HepG2 (cell line): Measurements from ENCODE around the gene MED23. TPM values are rescaled to one million over a fixed set of nuclear protein-coding genes. Genes with fewer than 3 reads are reported as not detected.

Experiments
- CENPT ChIP-seq: sonication (generic); formaldehyde crosslinking; IDR thresholded peaks from 2 replicates; pipeline ENCODE4 v1.8.0; 2022; ENCODE audit warnings: low read depth, mild to moderate bottlenecking, moderate library complexity, missing genetic modification reagents
- HMG20B ChIP-seq: conservative IDR thresholded peaks from 2 replicates; pipeline ENCODE4 v1.6.1; 2016; ENCODE audit warnings: missing genetic modification reagents, missing compliant biosample characterization
- MAFG ChIP-seq: sonication (generic); formaldehyde crosslinking; IDR thresholded peaks from 2 replicates; pipeline ENCODE4 v1.5.1; 2020; ENCODE audit warnings: mild to moderate bottlenecking, missing genetic modification reagents
- NR1H2 ChIP-seq: sonication (generic); formaldehyde crosslinking; IDR thresholded peaks from 2 replicates; pipeline ENCODE4 v1.8.1; 2022; ENCODE audit warnings: low read depth, missing genetic modification reagents, borderline replicate concordance
- RARA ChIP-seq: IDR thresholded peaks from 2 replicates; pipeline ENCODE4 v1.6.1; 2016; ENCODE audit warnings: missing genetic modification reagents, missing compliant biosample characterization
- ZBTB25 ChIP-seq: IDR thresholded peaks from 2 replicates; pipeline ENCODE4 v1.6.1; 2018; ENCODE audit warnings: missing genetic modification reagents
- ZNF234 ChIP-seq: sonication (generic); formaldehyde crosslinking; conservative IDR thresholded peaks from 2 replicates; pipeline ENCODE4 v1.5.1; 2020; ENCODE audit warnings: mild to moderate bottlenecking, missing genetic modification reagents
- ZNF44 ChIP-seq: sonication (generic); formaldehyde crosslinking; IDR thresholded peaks from 2 replicates; pipeline ENCODE4 v1.5.1; 2020; ENCODE audit warnings: mild to moderate bottlenecking, missing genetic modification reagents
- polyA plus RNA-seq, 8 experiments: library from polyadenylated mRNA; depleted of rRNA in 3 of 8; stranded (reverse) in 7 of 8; unstranded in 1 of 8; fragments of >200 nt; fragmentation: Illumina TruSeq in 4 of 8; extraction: Trizol in 4 of 8; gene quantifications; 2 replicates each; pipeline versions ENCODE4 v1.2.1 to v1.2.3, GENCODE V29; 2011 to 2016; ENCODE audit warnings: low read depth in 4 of 8, missing spikeins in 1 of 8, mixed read lengths in 1 of 8; ENCODE audit not compliant: insufficient read depth in 1 of 8
- total RNA-seq, 5 experiments: library from RNA; depleted of rRNA; stranded (reverse); fragments of >200 nt; fragmentation: Illumina TruSeq; extraction: Trizol; gene quantifications; 2 replicates each; pipeline ENCODE4 v1.2.3, GENCODE V29; 2016; ENCODE audit warnings: low read depth in 1 of 5
- TF ChIP-seq, protein P1 (sequence below): sonication (generic); formaldehyde crosslinking; IDR thresholded peaks from 2 replicates; pipeline ENCODE4 v1.9.0; 2021; ENCODE audit warnings: mild to moderate bottlenecking, missing genetic modification reagents
- TF ChIP-seq, protein P2 (sequence below): sonication (generic); formaldehyde crosslinking; conservative IDR thresholded peaks from 2 replicates; pipeline ENCODE4 v1.5.0; 2020; ENCODE audit warnings: missing genetic modification reagents
- TF ChIP-seq, protein P3 (sequence below): sonication (generic); formaldehyde crosslinking; IDR thresholded peaks from 2 replicates; pipeline ENCODE4 v1.4.0; 2020; ENCODE audit warnings: mild to moderate bottlenecking, missing genetic modification reagents, borderline replicate concordance
- TF ChIP-seq, protein P4 (sequence below): sonication (generic); formaldehyde crosslinking; IDR thresholded peaks from 2 replicates; pipeline ENCODE4 v1.5.0; 2020; ENCODE audit warnings: mild to moderate bottlenecking, missing genetic modification reagents, borderline replicate concordance

Gene MED23
- total and polyA plus RNA-seq, 2 of the 13 experiments (the other 11 are each of a cell fraction or from before 2014, with no cell fraction given), result 34.9 to 50.5 TPM

- TF ChIP-seq, protein P1, sequence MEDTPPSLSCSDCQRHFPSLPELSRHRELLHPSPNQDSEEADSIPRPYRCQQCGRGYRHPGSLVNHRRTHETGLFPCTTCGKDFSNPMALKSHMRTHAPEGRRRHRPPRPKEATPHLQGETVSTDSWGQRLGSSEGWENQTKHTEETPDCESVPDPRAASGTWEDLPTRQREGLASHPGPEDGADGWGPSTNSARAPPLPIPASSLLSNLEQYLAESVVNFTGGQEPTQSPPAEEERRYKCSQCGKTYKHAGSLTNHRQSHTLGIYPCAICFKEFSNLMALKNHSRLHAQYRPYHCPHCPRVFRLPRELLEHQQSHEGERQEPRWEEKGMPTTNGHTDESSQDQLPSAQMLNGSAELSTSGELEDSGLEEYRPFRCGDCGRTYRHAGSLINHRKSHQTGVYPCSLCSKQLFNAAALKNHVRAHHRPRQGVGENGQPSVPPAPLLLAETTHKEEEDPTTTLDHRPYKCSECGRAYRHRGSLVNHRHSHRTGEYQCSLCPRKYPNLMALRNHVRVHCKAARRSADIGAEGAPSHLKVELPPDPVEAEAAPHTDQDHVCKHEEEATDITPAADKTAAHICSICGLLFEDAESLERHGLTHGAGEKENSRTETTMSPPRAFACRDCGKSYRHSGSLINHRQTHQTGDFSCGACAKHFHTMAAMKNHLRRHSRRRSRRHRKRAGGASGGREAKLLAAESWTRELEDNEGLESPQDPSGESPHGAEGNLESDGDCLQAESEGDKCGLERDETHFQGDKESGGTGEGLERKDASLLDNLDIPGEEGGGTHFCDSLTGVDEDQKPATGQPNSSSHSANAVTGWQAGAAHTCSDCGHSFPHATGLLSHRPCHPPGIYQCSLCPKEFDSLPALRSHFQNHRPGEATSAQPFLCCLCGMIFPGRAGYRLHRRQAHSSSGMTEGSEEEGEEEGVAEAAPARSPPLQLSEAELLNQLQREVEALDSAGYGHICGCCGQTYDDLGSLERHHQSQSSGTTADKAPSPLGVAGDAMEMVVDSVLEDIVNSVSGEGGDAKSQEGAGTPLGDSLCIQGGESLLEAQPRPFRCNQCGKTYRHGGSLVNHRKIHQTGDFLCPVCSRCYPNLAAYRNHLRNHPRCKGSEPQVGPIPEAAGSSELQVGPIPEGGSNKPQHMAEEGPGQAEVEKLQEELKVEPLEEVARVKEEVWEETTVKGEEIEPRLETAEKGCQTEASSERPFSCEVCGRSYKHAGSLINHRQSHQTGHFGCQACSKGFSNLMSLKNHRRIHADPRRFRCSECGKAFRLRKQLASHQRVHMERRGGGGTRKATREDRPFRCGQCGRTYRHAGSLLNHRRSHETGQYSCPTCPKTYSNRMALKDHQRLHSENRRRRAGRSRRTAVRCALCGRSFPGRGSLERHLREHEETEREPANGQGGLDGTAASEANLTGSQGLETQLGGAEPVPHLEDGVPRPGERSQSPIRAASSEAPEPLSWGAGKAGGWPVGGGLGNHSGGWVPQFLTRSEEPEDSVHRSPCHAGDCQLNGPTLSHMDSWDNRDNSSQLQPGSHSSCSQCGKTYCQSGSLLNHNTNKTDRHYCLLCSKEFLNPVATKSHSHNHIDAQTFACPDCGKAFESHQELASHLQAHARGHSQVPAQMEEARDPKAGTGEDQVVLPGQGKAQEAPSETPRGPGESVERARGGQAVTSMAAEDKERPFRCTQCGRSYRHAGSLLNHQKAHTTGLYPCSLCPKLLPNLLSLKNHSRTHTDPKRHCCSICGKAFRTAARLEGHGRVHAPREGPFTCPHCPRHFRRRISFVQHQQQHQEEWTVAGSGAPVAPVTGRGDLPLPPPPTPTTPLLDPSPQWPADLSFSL (CRISPR knock-in tag), result no peak
- TF ChIP-seq, protein P2, sequence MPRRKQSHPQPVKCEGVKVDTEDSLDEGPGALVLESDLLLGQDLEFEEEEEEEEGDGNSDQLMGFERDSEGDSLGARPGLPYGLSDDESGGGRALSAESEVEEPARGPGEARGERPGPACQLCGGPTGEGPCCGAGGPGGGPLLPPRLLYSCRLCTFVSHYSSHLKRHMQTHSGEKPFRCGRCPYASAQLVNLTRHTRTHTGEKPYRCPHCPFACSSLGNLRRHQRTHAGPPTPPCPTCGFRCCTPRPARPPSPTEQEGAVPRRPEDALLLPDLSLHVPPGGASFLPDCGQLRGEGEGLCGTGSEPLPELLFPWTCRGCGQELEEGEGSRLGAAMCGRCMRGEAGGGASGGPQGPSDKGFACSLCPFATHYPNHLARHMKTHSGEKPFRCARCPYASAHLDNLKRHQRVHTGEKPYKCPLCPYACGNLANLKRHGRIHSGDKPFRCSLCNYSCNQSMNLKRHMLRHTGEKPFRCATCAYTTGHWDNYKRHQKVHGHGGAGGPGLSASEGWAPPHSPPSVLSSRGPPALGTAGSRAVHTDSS (CRISPR knock-in tag), result no peak
- no peak for TF ChIP-seq MAFG (CRISPR knock-in tag)
- TF ChIP-seq ZBTB25 (CRISPR knock-in tag), result no peak
- TF ChIP-seq ZNF234 (CRISPR knock-in tag), result no peak
- TF ChIP-seq RARA (CRISPR knock-in tag), result no peak; the same call in 1 of the 2 replicates
- no peak for TF ChIP-seq ZNF44 (CRISPR knock-in tag)
- TF ChIP-seq, protein P3, sequence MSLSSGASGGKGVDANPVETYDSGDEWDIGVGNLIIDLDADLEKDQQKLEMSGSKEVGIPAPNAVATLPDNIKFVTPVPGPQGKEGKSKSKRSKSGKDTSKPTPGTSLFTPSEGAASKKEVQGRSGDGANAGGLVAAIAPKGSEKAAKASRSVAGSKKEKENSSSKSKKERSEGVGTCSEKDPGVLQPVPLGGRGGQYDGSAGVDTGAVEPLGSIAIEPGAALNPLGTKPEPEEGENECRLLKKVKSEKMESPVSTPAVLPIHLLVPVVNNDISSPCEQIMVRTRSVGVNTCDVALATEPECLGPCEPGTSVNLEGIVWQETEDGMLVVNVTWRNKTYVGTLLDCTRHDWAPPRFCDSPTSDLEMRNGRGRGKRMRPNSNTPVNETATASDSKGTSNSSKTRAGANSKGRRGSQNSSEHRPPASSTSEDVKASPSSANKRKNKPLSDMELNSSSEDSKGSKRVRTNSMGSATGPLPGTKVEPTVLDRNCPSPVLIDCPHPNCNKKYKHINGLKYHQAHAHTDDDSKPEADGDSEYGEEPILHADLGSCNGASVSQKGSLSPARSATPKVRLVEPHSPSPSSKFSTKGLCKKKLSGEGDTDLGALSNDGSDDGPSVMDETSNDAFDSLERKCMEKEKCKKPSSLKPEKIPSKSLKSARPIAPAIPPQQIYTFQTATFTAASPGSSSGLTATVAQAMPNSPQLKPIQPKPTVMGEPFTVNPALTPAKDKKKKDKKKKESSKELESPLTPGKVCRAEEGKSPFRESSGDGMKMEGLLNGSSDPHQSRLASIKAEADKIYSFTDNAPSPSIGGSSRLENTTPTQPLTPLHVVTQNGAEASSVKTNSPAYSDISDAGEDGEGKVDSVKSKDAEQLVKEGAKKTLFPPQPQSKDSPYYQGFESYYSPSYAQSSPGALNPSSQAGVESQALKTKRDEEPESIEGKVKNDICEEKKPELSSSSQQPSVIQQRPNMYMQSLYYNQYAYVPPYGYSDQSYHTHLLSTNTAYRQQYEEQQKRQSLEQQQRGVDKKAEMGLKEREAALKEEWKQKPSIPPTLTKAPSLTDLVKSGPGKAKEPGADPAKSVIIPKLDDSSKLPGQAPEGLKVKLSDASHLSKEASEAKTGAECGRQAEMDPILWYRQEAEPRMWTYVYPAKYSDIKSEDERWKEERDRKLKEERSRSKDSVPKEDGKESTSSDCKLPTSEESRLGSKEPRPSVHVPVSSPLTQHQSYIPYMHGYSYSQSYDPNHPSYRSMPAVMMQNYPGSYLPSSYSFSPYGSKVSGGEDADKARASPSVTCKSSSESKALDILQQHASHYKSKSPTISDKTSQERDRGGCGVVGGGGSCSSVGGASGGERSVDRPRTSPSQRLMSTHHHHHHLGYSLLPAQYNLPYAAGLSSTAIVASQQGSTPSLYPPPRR (CRISPR knock-in tag), result peak; percentile 75
- TF ChIP-seq, protein P4, sequence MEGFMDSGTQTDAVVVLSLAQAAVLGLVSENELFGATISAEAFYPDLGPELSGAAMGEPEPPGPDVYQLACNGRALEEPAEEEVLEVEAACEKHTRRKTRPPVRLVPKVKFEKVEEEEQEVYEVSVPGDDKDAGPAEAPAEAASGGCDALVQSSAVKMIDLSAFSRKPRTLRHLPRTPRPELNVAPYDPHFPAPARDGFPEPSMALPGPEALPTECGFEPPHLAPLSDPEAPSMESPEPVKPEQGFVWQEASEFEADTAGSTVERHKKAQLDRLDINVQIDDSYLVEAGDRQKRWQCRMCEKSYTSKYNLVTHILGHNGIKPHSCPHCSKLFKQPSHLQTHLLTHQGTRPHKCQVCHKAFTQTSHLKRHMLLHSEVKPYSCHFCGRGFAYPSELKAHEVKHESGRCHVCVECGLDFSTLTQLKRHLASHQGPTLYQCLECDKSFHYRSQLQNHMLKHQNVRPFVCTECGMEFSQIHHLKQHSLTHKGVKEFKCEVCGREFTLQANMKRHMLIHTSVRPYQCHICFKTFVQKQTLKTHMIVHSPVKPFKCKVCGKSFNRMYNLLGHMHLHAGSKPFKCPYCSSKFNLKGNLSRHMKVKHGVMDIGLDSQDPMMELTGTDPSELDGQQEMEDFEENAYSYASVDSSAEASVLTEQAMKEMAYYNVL (CRISPR knock-in tag), result peak; percentile 91
- TF ChIP-seq HMG20B, result no peak
- no peak for TF ChIP-seq CENPT (CRISPR knock-in tag)
- no peak for TF ChIP-seq NR1H2 (CRISPR knock-in tag)
These were observed 52.1 kb downstream of the MED23 start (continued) for GRCh38 chr6:131575834-131576478.
